ENCODE measurements around the gene POLD1. TPM values are rescaled to one million over a fixed set of nuclear protein-coding genes. Genes with fewer than 3 reads are reported as not detected.
"Not testable (repeated sequence)": the region's sequence is repeated elsewhere in the genome, so short reads cannot be mapped to it uniquely, and the experiment has no call there.

Gene POLD1
- polyA plus RNA-seq, 1 experiment = 5.1 TPM

DNA sequence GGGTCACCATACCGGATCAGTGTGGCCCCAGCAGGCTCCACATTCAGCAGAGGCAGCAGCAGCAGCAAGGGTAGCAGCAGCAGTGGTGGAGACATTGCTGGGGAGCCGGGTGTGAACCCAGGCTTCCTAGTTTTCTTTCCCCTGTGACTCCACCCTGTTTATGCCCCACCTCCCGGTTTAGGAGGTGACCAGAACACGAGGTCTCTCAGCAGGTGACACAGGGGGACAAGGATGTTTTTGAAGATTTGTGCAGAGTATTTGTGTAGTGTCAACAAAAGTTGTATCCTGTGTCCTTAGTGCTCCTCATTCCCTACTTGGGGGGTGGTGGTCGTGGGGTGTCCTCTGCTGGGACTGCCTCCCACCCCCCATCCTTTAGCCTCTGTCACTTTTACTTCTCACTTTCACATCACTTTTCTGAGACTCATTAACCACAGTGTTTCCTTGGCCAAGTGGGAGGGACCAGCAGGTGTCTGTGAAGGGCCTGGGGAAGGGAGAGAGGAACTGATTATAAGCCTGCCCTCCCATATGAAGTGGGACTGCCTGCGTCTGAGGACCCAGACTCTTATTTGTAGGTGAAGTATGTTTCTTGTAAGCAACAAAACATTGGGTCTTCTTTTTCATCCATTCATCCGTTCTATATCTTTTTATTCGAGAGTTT, 39.4 kb upstream of the POLD1 start:
- TF ChIP-seq, protein P1, sequence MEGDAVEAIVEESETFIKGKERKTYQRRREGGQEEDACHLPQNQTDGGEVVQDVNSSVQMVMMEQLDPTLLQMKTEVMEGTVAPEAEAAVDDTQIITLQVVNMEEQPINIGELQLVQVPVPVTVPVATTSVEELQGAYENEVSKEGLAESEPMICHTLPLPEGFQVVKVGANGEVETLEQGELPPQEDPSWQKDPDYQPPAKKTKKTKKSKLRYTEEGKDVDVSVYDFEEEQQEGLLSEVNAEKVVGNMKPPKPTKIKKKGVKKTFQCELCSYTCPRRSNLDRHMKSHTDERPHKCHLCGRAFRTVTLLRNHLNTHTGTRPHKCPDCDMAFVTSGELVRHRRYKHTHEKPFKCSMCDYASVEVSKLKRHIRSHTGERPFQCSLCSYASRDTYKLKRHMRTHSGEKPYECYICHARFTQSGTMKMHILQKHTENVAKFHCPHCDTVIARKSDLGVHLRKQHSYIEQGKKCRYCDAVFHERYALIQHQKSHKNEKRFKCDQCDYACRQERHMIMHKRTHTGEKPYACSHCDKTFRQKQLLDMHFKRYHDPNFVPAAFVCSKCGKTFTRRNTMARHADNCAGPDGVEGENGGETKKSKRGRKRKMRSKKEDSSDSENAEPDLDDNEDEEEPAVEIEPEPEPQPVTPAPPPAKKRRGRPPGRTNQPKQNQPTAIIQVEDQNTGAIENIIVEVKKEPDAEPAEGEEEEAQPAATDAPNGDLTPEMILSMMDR (IDR thresholded peaks at IDR 0.05; ENCODE audit: low read depth, low read length) = no peak
- no peaks in the 10 kb centered on the region for H3K27me3 ChIP-seq (ENCODE audit: control insufficient read depth, insufficient read depth, low read length)
- POLR2A ChIA-PET = no interaction called here
- no peak overlapping the region for H3K4me3 ChIP-seq (ENCODE audit: low read depth, low read length)
- DNase-seq (ENCODE audit: low read depth, low spot score) = no peak
- peaks cover 12% of the 10 kb centered on the region for H3K9me3 ChIP-seq (ENCODE audit: control insufficient read depth, insufficient read depth, low read length)
- H3K27ac ChIP-seq (ENCODE audit: low read depth, low read length) = no peak overlapping the region
- CTCF ChIA-PET = interaction anchor here (1.0 kb wide), 1 partner anchor 13 kb away, joined by 5 read pairs; no protein-coding TSS in a partner anchor

DNA sequence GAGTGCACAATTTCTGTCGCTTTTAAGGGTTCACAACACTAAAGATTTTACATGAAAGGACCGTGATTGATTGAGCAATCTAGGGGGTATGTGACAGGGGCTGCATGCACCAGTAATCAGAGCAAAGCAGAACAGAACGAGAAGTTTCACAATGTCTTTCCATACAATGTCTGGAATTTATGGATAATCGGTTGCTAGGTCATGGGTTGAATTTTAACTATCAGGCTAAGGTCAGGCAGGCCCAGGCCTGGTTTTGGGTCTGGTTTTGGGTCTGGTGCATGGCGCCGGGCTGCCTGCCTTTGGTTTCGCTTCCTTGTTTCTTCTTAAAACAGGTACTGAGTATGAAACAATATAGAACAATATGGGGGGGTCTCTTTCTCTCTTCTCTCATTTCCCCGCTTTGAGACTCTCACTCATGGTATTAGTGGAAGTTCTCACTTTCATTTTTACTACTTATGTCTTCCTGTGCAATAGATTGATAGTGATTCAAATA, 37.0 kb upstream of the POLD1 start:
- H3K27me3 ChIP-seq (ENCODE audit: control insufficient read depth, insufficient read depth, low read length); H3K4me3 ChIP-seq (ENCODE audit: low read depth, low read length); H3K27ac ChIP-seq (ENCODE audit: low read depth, low read length); POLR2A ChIA-PET; DNase-seq (ENCODE audit: low read depth, low spot score): not testable (repeated sequence)
- CTCF ChIA-PET = interaction anchor here (0.9 to 1.3 kb wide), 2 partner anchors 10 to 68 kb away, joined by 4 read pairs; no protein-coding TSS in a partner anchor
- peaks cover 12% of the 10 kb centered on the region for H3K9me3 ChIP-seq (ENCODE audit: control insufficient read depth, insufficient read depth, low read length)

DNA sequence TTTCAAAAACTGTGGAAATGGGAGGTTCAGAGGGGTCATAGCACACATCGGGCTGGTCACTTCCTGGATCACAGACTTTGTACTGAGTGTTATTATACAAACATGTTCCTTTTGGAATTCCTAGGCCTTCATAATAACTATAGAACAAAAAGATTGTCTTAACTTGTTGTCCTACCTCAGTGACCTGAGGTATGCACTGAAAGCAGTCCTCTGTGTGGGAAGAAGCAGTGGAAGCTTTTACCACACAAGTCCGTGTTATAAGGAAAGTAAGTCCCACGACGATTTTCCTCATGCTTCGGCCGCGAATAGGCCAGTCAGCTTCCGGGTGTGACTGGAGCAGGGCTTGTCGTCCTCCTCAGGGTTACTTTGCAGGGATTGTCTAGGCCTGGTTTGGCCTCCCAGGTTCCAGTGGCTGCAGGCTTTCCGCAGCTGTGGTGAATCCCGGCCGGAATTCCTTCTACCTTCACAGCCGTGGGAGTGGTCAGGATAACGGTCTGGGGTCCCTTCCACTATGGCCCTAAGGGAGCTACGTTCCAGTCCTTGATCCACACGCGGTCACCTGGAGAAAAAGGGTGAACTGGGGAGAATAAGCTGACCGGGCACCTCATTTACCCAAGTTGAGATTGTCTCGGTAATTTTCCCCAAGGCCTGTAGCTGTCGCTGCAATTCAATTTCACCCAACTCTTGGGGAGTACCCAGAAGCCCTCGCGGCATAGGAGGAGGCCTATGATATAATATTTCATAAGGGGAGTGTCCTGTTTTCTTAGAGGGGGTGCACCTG, 34.7 kb upstream of the POLD1 start:
- DNase-seq (ENCODE audit: low read depth, low spot score) = no peak
- TF ChIP-seq, protein P1 (IDR thresholded peaks at IDR 0.05; ENCODE audit: low read depth, low read length) = no peak
- H3K9me3 ChIP-seq (ENCODE audit: control insufficient read depth, insufficient read depth, low read length) = peaks cover 10% of the 10 kb centered on the region
- ChIA-PET CTCF (no interaction called here), POLR2A (no interaction called here)
- no peak overlapping the region for H3K4me3 ChIP-seq (ENCODE audit: low read depth, low read length)
- H3K27me3 ChIP-seq (ENCODE audit: control insufficient read depth, insufficient read depth, low read length) = peaks cover 7% of the 10 kb centered on the region
- no peak overlapping the region for H3K27ac ChIP-seq (ENCODE audit: low read depth, low read length)

DNA sequence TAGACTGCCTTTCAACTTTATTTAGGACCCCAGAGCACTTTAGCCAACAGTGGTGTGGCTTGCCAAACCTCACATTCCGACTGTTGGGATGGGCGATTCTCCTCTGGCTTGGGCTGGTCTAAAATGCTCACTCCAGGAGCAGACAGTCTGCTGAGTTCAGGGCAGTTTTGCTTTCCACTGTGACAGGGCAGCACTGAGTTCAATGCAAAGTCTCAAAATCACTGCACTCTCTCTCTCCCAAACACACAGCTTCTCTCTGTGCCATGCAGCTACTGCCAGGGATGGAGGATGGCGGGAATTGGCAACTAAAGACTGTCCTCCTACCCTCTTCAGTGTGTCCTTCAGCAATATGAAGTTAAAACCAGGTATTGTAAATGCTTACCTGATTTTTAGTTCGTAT, 31.9 kb upstream of the POLD1 start:
- 0 out of 2 replicates have a peak, but pooled peaks cover under 1% of the 10 kb centered on the region for H3K9me3 ChIP-seq (ENCODE audit: control insufficient read depth, insufficient read depth, low read length)
- DNase-seq (ENCODE audit: low read depth, low spot score) = no peak
- no peak overlapping the region for H3K4me3 ChIP-seq (ENCODE audit: low read depth, low read length)
- H3K27me3 ChIP-seq (ENCODE audit: control insufficient read depth, insufficient read depth, low read length) = peaks cover 7% of the 10 kb centered on the region
- ChIA-PET CTCF (no interaction called here), POLR2A (no interaction called here)
- no peak overlapping the region for H3K27ac ChIP-seq (ENCODE audit: low read depth, low read length)
- TF ChIP-seq, protein P1 (IDR thresholded peaks at IDR 0.05; ENCODE audit: low read depth, low read length) = no peak

DNA sequence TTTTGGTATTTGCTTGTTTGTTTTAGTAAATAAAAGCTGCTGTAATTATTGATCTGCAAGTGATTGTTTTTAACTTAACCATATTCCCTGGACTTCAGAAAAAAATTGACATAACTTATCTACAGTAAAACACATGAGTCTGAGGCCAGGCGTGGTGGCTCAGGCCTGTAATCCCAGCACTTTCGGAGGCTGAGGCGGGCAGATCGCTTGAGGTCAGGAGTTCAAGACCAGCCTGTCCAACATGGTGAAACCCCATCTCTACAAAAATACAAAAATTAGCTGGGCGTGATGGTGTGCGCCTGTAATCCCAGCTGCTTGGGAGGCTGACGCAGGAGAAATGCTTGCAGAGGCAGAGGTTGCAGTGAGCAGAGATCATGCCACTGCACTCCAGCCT, 30.7 kb upstream of the POLD1 start:
- POLR2A ChIA-PET; DNase-seq (ENCODE audit: low read depth, low spot score); H3K9me3 ChIP-seq (ENCODE audit: control insufficient read depth, insufficient read depth, low read length); H3K27me3 ChIP-seq (ENCODE audit: control insufficient read depth, insufficient read depth, low read length); H3K4me3 ChIP-seq (ENCODE audit: low read depth, low read length); H3K27ac ChIP-seq (ENCODE audit: low read depth, low read length): not testable (repeated sequence)
- CTCF ChIA-PET = interaction anchor here (0.6 kb wide), 2 partner anchors 429 to 504 kb away, joined by 3 read pairs; no protein-coding TSS in a partner anchor

All from AG04450 (cell line).